SK-N-SH (cell line): ENCODE results near the gene JMJD6. TPM values are rescaled to one million over a fixed set of nuclear protein-coding genes. Genes with fewer than 3 reads are reported as not detected.

Experiments
- CTCF ChIA-PET: fragments of 300-600, 350-600 bp; formaldehyde crosslinking; extraction: SDS; loops from one replicate; lab custom pipeline; 2021; lab: Yijun Ruan, JAX
- POLR2A ChIA-PET: fragments of 350-600 bp; sonication (Branson Sonifier 250); formaldehyde crosslinking; extraction: SDS; loops from one replicate; lab custom pipeline; 2020; ENCODE audit warnings: antibody characterized with exemption, inconsistent platforms; lab: Yijun Ruan, JAX
- DNase-seq: peaks from one replicate; pipeline ENCODE4 v3.0.0; 2012
- H2AFZ ChIP-seq: fragments of 200-600 bp; sonication (generic); 2 replicates; pipeline ENCODE4 v1.8.1; 2016; ENCODE audit warnings: antibody characterized with exemption, mild to moderate bottlenecking, low read depth
- H3F3A ChIP-seq: fragments of 200-600 bp; sonication (generic); replicated peaks from 2 replicates; pipeline ENCODE3; 2016; ENCODE audit warnings: antibody characterized with exemption, mild to moderate bottlenecking; ENCODE audit not compliant: insufficient read depth
- H3K27ac ChIP-seq, 2 experiments: fragments of 200-500 bp in 1 of 2; fragments of 200-600 bp in 1 of 2; sonication (Bioruptor generic) in 1 of 2; sonication (generic), shearing (Covaris generic) in 1 of 2; 2 replicates each; pipeline versions ENCODE4 v1.5.1 to v1.6.1; 2014 to 2016; ENCODE audit warnings: low read depth in 2 of 2, inconsistent platforms in 1 of 2, low read length in 1 of 2, mild to moderate bottlenecking in 1 of 2, mixed read lengths in 1 of 2
- H3K27me3 ChIP-seq: fragments of 200-600 bp; sonication (generic), shearing (Covaris generic); 2 replicates; pipeline ENCODE4 v1.6.1; 2016; ENCODE audit warnings: mixed run types; ENCODE audit not compliant: insufficient read depth
- H3K36me3 ChIP-seq, 2 experiments: fragments of 200-500 bp in 1 of 2; fragments of 200-600 bp in 1 of 2; sonication (Bioruptor generic) in 1 of 2; sonication (generic) in 1 of 2; replicated peaks in 1 of 2; 2 replicates each; pipeline versions ENCODE3 to v1.5.1; 2014 to 2016; ENCODE audit warnings: low read length in 1 of 2, mild to moderate bottlenecking in 1 of 2; ENCODE audit not compliant: insufficient read depth in 2 of 2, control insufficient read depth in 1 of 2
- H3K4me1 ChIP-seq, 2 experiments: fragments of 200-500 bp in 1 of 2; fragments of 200-600 bp in 1 of 2; sonication (Bioruptor generic) in 1 of 2; sonication (generic), shearing (Covaris generic) in 1 of 2; 2 replicates each; pipeline versions ENCODE4 v1.5.1 to v1.6.1; 2014 to 2016; ENCODE audit warnings: low read depth in 1 of 2, low read length in 1 of 2, mixed run types in 1 of 2; ENCODE audit not compliant: insufficient read depth in 2 of 2, control insufficient read depth in 1 of 2
- H3K4me2 ChIP-seq: fragments of 200-600 bp; sonication (generic), shearing (Covaris generic); 2 replicates; pipeline ENCODE4 v1.6.1; 2017; ENCODE audit warnings: mixed run types
- H3K4me3 ChIP-seq, 2 experiments: fragments of 200-500 bp in 1 of 2; fragments of 200-600 bp in 1 of 2; sonication (Bioruptor generic) in 1 of 2; sonication (generic), shearing (Covaris generic) in 1 of 2; 2 replicates each; pipeline versions ENCODE4 v1.5.1 to v1.8.1; 2014 to 2016; ENCODE audit warnings: low read depth in 2 of 2, inconsistent platforms in 1 of 2, low read length in 1 of 2, mild to moderate bottlenecking in 1 of 2, mixed read lengths in 1 of 2, moderate library complexity in 1 of 2
- H3K79me2 ChIP-seq: fragments of 200-600 bp; sonication (generic); 2 replicates; pipeline ENCODE4 v1.8.1; 2017; ENCODE audit warnings: mild to moderate bottlenecking; ENCODE audit not compliant: insufficient read depth
- H3K9ac ChIP-seq: fragments of 200-600 bp; sonication (generic); 2 replicates; pipeline ENCODE4 v1.6.1; 2017; ENCODE audit warnings: mixed run types
- H3K9me2 ChIP-seq: fragments of 200-600 bp; sonication (generic); 2 replicates; pipeline ENCODE4 v1.6.1; 2017; ENCODE audit warnings: mixed run types
- H3K9me3 ChIP-seq: fragments of 200-600 bp; sonication (generic); 2 replicates; pipeline ENCODE4 v1.6.1; 2017; ENCODE audit warnings: mixed run types, mild to moderate bottlenecking, moderate library complexity
- H4K20me1 ChIP-seq: fragments of 200-600 bp; sonication (generic); 2 replicates; pipeline ENCODE4 v1.6.1; 2017; ENCODE audit warnings: mild to moderate bottlenecking, mixed run types; ENCODE audit not compliant: insufficient read depth
- CHD2 ChIP-seq: fragments of 150-350 bp; IDR thresholded peaks from 2 replicates; pipeline ENCODE4 v1.6.1; 2018; ENCODE audit warnings: low read length; ENCODE audit not compliant: partially characterized antibody
- ELF1 ChIP-seq: IDR thresholded peaks from 2 replicates; pipeline ENCODE4 v1.4.0; 2012
- EP300 ChIP-seq, 2 experiments: IDR thresholded peaks; 2 replicates each; pipeline versions ENCODE4 v1.4.0 to v1.6.1; 2012; ENCODE audit warnings: borderline replicate concordance in 1 of 2, low read depth in 1 of 2, low read length in 1 of 2
- EZH2phosphoT487 ChIP-seq: fragments of 200-600 bp; sonication (generic); IDR thresholded peaks from 2 replicates; pipeline ENCODE4 v1.6.1; 2017; ENCODE audit warnings: low read depth, mixed run types, mild to moderate bottlenecking, antibody characterized with exemption, moderate library complexity, borderline replicate concordance
- FOSL2 ChIP-seq: IDR thresholded peaks from 2 replicates; pipeline ENCODE4 v1.4.0; 2012; ENCODE audit warnings: low read depth, mild to moderate bottlenecking, moderate library complexity, borderline replicate concordance
- FOXJ3 ChIP-seq: sonication (generic); formaldehyde crosslinking; IDR thresholded peaks from 2 replicates; pipeline ENCODE4 v1.5.1; 2020; ENCODE audit warnings: mild to moderate bottlenecking, missing genetic modification reagents
- FOXM1 ChIP-seq: IDR thresholded peaks from 2 replicates; pipeline ENCODE4 v1.4.0; 2012; ENCODE audit warnings: low read depth, mild to moderate bottlenecking
- GABPA ChIP-seq: IDR thresholded peaks from 2 replicates; pipeline ENCODE4 v1.4.0; 2012; ENCODE audit warnings: low read depth, mild to moderate bottlenecking
- GATA2 ChIP-seq: sonication (generic); formaldehyde crosslinking; IDR thresholded peaks from 2 replicates; pipeline ENCODE4 v1.5.0; 2020; ENCODE audit warnings: mild to moderate bottlenecking, missing genetic modification reagents
- IRF3 ChIP-seq: fragments of 150-350 bp; IDR thresholded peaks from 2 replicates; pipeline ENCODE4 v1.6.1; 2016; ENCODE audit warnings: mild to moderate bottlenecking, low read depth, low read length
- JUND ChIP-seq: IDR thresholded peaks from 2 replicates; pipeline ENCODE4 v1.4.0; 2012
- MXI1 ChIP-seq: IDR thresholded peaks from 2 replicates; pipeline ENCODE4 v1.6.1; 2012; ENCODE audit warnings: mild to moderate bottlenecking, low read depth, low read length, improper control_type of control experiment
- NFIC ChIP-seq: IDR thresholded peaks from 2 replicates; pipeline ENCODE4 v1.4.0; 2012; ENCODE audit warnings: borderline replicate concordance
- NRF1 ChIP-seq: IDR thresholded peaks from 2 replicates; pipeline ENCODE4 v1.6.1; 2012; ENCODE audit warnings: low read depth, mild to moderate bottlenecking, low read length
- PBX3 ChIP-seq: IDR thresholded peaks from 2 replicates; pipeline ENCODE4; 2012
- RAD21 ChIP-seq: IDR thresholded peaks from 2 replicates; pipeline ENCODE4 v1.6.1; 2012; ENCODE audit warnings: mild to moderate bottlenecking, low read length
- RFX5 ChIP-seq: IDR thresholded peaks from 2 replicates; pipeline ENCODE4 v1.6.1; 2012; ENCODE audit warnings: mild to moderate bottlenecking, improper control_type of control experiment, low read length
- RXRA ChIP-seq: IDR thresholded peaks from 2 replicates; pipeline ENCODE4 v1.4.0; 2012; ENCODE audit warnings: low read depth, mild to moderate bottlenecking, borderline replicate concordance
- SIN3A ChIP-seq: IDR thresholded peaks from 2 replicates; pipeline ENCODE4 v1.6.1; 2012; ENCODE audit warnings: low read depth, mild to moderate bottlenecking, low read length, moderate library complexity, borderline replicate concordance
- TAF1 ChIP-seq: IDR thresholded peaks from 2 replicates; pipeline ENCODE4 v1.6.1; 2012; ENCODE audit warnings: low read depth, mild to moderate bottlenecking, low read length, moderate library complexity, borderline replicate concordance
- TCF12 ChIP-seq: IDR thresholded peaks from 2 replicates; pipeline ENCODE4 v1.4.0; 2012
- TEAD4 ChIP-seq: IDR thresholded peaks from 2 replicates; pipeline ENCODE4 v1.4.0; 2012; ENCODE audit warnings: mild to moderate bottlenecking, borderline replicate concordance; ENCODE audit not compliant: insufficient read depth
- USF1 ChIP-seq: IDR thresholded peaks from 2 replicates; pipeline ENCODE4 v1.4.0; 2012; ENCODE audit warnings: low read depth, borderline replicate concordance
- YY1 ChIP-seq: IDR thresholded peaks from 2 replicates; pipeline ENCODE4 v1.4.0; 2012; ENCODE audit warnings: low read depth, mild to moderate bottlenecking
- ZBTB33 ChIP-seq: IDR thresholded peaks from 2 replicates; pipeline ENCODE4 v1.4.0; 2012; ENCODE audit warnings: low read depth, borderline replicate concordance
- WGBS: methylation state at CpG from one replicate; pipeline ENCODE4 v1.1.6; 2017; ENCODE audit warnings: low lambda C conversion rate; 5-methylcytosine and 5-hydroxymethylcytosine counted together
- polyA plus RNA-seq, 3 experiments: library from polyadenylated mRNA; depleted of rRNA; stranded (reverse); fragments of >200 nt; gene quantifications; 2 replicates each; pipeline ENCODE4 v1.2.3, GENCODE V29; 2012
- TF ChIP-seq, protein P1 (sequence below): IDR thresholded peaks from 2 replicates; pipeline ENCODE4 v1.6.1; 2012; ENCODE audit warnings: mild to moderate bottlenecking, low read depth, low read length, moderate library complexity
- TF ChIP-seq, protein P2 (sequence below): IDR thresholded peaks from 2 replicates; pipeline ENCODE4 v1.4.0; 2012; ENCODE audit warnings: low read depth

JMJD6 gene
- polyA plus RNA-seq, 1 of the 3 experiments (the other 2 are of a cell fraction), result 23.3 TPM

DNA sequence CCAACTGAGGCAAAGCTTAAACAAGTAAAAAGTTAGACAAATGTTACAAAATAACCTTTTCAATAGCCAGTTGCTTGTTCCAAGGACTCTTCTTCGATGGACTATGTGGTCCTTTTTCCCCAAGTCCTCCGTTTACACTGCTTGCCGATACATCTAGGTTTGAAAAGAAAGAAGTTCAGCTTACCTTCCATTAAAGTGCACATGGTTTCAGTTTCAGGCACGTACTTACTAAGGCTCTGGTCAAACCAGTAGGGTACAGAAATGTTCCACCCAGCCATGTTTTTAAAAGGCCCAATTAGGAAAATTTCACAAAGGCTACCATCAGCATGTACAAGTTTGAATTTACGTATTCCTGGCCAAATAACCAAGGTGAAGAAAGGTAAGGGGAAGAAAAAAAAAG is 8.6 kb upstream of the JMJD6 start:
- no peaks in the 10 kb centered on the region for H3K27me3 ChIP-seq
- ChIA-PET CTCF (interaction anchor here (0.6 to 5.8 kb wide), 11 partner anchors 8 to 354 kb away, joined by 3 to 34 read pairs (median 4); partner anchors contain the start of genes JMJD6 and METTL23), POLR2A (interaction anchor here (0.7 to 4.6 kb wide), 3 partner anchors 8 to 381 kb away, joined by 3 to 47 read pairs (median 4); partner anchors contain the start of genes JMJD6 and METTL23)
- H3K9ac ChIP-seq, result peak overlapping the region; percentile 95; the same call in 1 of the 2 replicates
- H3K27ac ChIP-seq, result peak overlapping the region; percentile 98 to 99
- H3K4me3 ChIP-seq, result peak overlapping the region; percentile 91 to 100
- 1% methylated on average over 5 of the region's 5 CpGs for WGBS
- no peaks in the 10 kb centered on the region for H3K9me3 ChIP-seq
- no peak for DNase-seq
- H3K4me2 ChIP-seq, result peak overlapping the region; percentile 86
- H3K9me2 ChIP-seq, result no peaks in the 10 kb centered on the region
- peaks cover 29 to 41% of the 10 kb centered on the region in 2 experiments for H3K4me1 ChIP-seq
- peaks cover 43% of the 10 kb centered on the region for H3F3A ChIP-seq
- peaks cover 53% of the 10 kb centered on the region for H4K20me1 ChIP-seq
- H2AFZ ChIP-seq, result no peak overlapping the region
- peaks cover 45 to 56% of the 10 kb centered on the region in 2 experiments for H3K36me3 ChIP-seq
- H3K79me2 ChIP-seq, result peaks cover 92% of the 10 kb centered on the region
- TF ChIP-seq FOXJ3 (no peak), TCF12 (no peak), PBX3 (no peak), YY1 (no peak), SIN3A (0 out of 2 replicates have a peak, but pooled peaks have one; percentile 55), FOXM1 (no peak), RFX5 (no peak), ZBTB33 (no peak), USF1 (no peak), GABPA (no peak), NFIC (no peak), NRF1 (no peak), TAF1 (no peak), FOSL2 (no peak), RAD21 (no peak), RXRA (no peak), MXI1 (peak; percentile 77; the same call in 1 of the 2 replicates), ELF1 (no peak), EZH2phosphoT487 (no peak), JUND (no peak), IRF3 (no peak), EP300 (IDR thresholded peaks at IDR 0.05; ENCODE audit: borderline replicate concordance in 1 of 2, low read depth in 1 of 2, low read length in 1 of 2) (no peak), GATA2 (CRISPR knock-in tag) (no peak), TEAD4 (no peak), CHD2 (no peak)
- TF ChIP-seq, protein P1, sequence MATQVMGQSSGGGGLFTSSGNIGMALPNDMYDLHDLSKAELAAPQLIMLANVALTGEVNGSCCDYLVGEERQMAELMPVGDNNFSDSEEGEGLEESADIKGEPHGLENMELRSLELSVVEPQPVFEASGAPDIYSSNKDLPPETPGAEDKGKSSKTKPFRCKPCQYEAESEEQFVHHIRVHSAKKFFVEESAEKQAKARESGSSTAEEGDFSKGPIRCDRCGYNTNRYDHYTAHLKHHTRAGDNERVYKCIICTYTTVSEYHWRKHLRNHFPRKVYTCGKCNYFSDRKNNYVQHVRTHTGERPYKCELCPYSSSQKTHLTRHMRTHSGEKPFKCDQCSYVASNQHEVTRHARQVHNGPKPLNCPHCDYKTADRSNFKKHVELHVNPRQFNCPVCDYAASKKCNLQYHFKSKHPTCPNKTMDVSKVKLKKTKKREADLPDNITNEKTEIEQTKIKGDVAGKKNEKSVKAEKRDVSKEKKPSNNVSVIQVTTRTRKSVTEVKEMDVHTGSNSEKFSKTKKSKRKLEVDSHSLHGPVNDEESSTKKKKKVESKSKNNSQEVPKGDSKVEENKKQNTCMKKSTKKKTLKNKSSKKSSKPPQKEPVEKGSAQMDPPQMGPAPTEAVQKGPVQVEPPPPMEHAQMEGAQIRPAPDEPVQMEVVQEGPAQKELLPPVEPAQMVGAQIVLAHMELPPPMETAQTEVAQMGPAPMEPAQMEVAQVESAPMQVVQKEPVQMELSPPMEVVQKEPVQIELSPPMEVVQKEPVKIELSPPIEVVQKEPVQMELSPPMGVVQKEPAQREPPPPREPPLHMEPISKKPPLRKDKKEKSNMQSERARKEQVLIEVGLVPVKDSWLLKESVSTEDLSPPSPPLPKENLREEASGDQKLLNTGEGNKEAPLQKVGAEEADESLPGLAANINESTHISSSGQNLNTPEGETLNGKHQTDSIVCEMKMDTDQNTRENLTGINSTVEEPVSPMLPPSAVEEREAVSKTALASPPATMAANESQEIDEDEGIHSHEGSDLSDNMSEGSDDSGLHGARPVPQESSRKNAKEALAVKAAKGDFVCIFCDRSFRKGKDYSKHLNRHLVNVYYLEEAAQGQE, result no peak
- TF ChIP-seq, protein P2, sequence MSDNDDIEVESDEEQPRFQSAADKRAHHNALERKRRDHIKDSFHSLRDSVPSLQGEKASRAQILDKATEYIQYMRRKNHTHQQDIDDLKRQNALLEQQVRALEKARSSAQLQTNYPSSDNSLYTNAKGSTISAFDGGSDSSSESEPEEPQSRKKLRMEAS, result peak; percentile 65
